Testis (tissue), 2 donors: ENCODE measurements around the gene SORCS3.

Source experiments
- CTCF ChIP-seq, 3 experiments: fragments of 450-650 bp in 2 of 3; fragments of 200-600 bp in 1 of 3; sonication (generic) in 1 of 3; IDR thresholded peaks; one replicate each; pipeline ENCODE4 v1.5.1; 2016 to 2019; ENCODE audit warnings: antibody characterized with exemption in 3 of 3, mild to moderate bottlenecking in 2 of 3, moderate library complexity in 1 of 3
- POLR2A ChIP-seq: fragments of 450-650 bp; IDR thresholded peaks from one replicate; pipeline ENCODE4 v1.6.1; 2017; ENCODE audit warnings: antibody characterized with exemption, mild to moderate bottlenecking, moderate library complexity

GRCh38 chr10:105181626-105182025 lies 540.5 kb downstream of the SORCS3 start:
- TF ChIP-seq CTCF (IDR thresholded peaks at IDR 0.05) (no peak), POLR2A (no peak)
